Measurements from ENCODE around the gene FLVCR2.

The FLVCR2 gene

DNA sequence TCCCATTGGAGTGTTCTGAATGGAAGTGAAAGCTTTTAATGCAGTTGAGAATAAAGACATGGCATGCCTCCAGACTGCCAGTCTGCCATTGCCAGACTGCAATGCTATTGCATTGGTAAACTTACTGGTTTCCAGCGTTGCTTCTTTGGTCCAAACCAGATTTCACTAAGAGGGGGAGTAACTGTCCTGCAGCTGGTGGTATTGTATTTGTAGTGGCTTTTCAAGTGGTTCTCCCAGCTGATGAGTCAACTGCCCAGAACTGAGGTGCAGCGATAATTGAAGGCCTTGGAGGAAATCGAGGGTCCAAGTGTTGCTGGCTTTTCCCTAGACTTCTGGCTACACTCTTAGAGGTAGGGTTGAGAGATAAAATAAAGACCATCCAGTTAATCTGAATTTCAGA is 50.4 kb downstream of the FLVCR2 start:
- no peak for DNase-seq
- Histone ChIP-seq H3K36me3 (replicated peaks) (no peaks in the 10 kb centered on the region), H3K27me3 (replicated peaks) (no peaks in the 10 kb centered on the region), H3K27ac (no peak overlapping the region), H3K4me3 (ENCODE audit: low read depth, low read length) (no peak overlapping the region)
- in situ Hi-C loops (cut with HindIII; ENCODE audit: low pct_ligation_motif_present, low sequenced_read_pairs) = no loop called here
- TF ChIP-seq CTCF (IDR thresholded peaks at IDR 0.05; ENCODE audit: low read depth, low read length, missing control alignments) = no peak

DNA sequence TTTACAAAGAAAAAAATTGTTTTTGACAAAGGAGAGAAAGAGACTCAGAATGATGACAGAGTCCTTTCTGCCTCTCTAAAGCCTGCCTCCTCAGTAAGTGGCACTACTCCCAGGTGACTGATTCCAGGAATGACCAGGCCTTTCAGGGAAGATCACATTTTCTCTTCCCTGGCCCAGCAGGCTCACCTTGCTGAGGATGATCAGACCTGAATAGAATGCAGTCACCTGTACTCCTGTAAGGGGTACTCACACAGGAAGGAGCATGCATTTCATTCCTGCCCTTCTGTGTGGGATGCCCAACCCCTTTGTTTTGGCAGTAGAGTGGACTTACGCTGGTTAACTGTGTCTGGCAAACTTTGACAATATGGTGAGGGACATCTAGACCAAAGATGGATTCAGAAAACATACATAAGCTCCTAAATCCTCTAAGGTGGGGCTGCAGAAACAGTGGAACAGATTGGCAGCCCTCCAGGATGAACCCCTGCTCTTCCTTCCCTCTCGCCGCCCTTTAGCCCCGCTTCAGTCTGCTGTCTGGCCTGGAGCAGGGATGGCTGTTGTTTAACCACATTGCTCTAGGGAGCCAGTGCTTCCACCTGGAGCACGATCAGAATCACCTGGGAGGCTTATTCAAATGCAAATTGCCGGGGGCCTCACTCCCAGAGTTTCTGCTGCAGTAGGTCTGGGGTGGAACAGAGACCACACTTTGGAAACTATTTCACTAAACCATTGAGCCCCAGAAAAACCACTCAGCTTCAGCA is 52.5 kb downstream of the FLVCR2 start:
- no peak for TF ChIP-seq CTCF (IDR thresholded peaks at IDR 0.05; ENCODE audit: low read depth, low read length, missing control alignments)
- no peak for DNase-seq
- Histone ChIP-seq H3K36me3 (replicated peaks) (no peaks in the 10 kb centered on the region), H3K27me3 (replicated peaks) (no peaks in the 10 kb centered on the region), H3K27ac (no peak overlapping the region), H3K4me3 (ENCODE audit: low read depth, low read length) (no peak overlapping the region)
- in situ Hi-C loops (cut with HindIII; ENCODE audit: low pct_ligation_motif_present, low sequenced_read_pairs) = no loop called here

DNA sequence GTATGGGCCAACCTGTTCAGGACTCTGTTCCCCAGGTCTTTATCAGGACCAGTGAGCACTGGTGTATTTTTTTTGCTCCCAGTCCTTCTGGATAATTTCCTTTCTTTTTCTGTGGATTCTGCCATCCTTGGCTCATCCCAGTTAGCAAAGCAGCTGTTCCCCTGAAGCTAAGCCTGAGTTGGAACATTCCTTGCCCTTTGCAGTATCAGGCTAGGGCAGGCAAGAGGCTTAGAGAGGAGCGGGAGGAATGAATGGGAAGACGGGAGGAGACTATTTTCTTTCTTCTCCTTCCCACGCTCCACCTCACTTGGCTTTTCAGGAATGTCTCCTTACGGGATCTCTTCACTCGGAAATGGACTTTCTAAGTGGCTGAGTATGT is 53.0 kb downstream of the FLVCR2 start:
- Histone ChIP-seq H3K36me3 (replicated peaks) (no peaks in the 10 kb centered on the region), H3K27me3 (replicated peaks) (no peaks in the 10 kb centered on the region), H3K4me3 (ENCODE audit: low read depth, low read length) (no peak overlapping the region), H3K27ac (no peak overlapping the region)
- TF ChIP-seq CTCF (IDR thresholded peaks at IDR 0.05; ENCODE audit: low read depth, low read length, missing control alignments) = no peak
- in situ Hi-C loops (cut with HindIII; ENCODE audit: low pct_ligation_motif_present, low sequenced_read_pairs) = no loop called here
- DNase-seq = no peak

GRCh38 chr14:75634848-75635247 is 56.4 kb downstream of the FLVCR2 start:
- no peak overlapping the region for H3K27ac ChIP-seq
- no peaks in the 10 kb centered on the region for H3K36me3 ChIP-seq (replicated peaks)
- H3K27me3 ChIP-seq (replicated peaks) = no peaks in the 10 kb centered on the region
- in situ Hi-C loops (cut with HindIII; ENCODE audit: low pct_ligation_motif_present, low sequenced_read_pairs) = no loop called here
- no peak overlapping the region for H3K4me3 ChIP-seq (ENCODE audit: low read depth, low read length)
- DNase-seq = no peak
- TF ChIP-seq CTCF (IDR thresholded peaks at IDR 0.05; ENCODE audit: low read depth, low read length, missing control alignments) = no peak

DNA sequence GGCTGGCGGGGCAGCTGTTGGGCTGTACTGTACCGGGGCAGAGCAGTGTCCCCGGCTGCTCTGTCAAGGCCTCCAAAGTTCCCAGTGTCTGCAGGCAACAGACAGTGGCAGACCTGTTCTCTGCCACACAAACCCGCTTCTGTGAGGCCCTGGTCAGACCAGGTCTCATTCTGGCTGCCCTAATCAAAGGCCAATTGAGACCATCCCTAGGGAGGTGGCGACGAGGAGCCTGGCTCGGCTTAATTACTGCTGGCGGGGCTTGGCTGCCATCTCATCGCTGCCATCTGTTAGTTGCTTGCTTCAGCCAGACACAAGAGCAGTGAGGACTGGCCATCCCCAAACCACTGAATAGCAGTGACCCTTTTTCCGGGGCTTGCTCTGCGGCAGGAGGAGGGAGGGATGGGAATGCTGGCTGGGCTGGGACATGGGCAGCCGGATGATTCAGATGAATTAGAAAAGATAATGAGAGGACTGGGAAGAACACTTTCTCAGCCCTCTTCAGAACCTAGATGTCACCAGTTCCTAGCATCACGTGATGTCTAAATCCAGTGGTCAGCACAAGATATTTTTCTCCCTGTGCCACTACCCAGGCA is 57.8 kb downstream of the FLVCR2 start:
- no peak for TF ChIP-seq CTCF (IDR thresholded peaks at IDR 0.05; ENCODE audit: low read depth, low read length, missing control alignments)
- DNase-seq = peak; percentile 63
- no peaks in the 10 kb centered on the region for H3K36me3 ChIP-seq (replicated peaks)

More for the DNA sequence above, 57.8 kb downstream of the FLVCR2 start:
- Histone ChIP-seq H3K27ac (no peak overlapping the region), H3K27me3 (replicated peaks) (no peaks in the 10 kb centered on the region), H3K4me3 (ENCODE audit: low read depth, low read length) (no peak overlapping the region)
- in situ Hi-C loops (cut with HindIII; ENCODE audit: low pct_ligation_motif_present, low sequenced_read_pairs) = no loop called here
